ENCODE data around the gene GALNTL6.

DNA sequence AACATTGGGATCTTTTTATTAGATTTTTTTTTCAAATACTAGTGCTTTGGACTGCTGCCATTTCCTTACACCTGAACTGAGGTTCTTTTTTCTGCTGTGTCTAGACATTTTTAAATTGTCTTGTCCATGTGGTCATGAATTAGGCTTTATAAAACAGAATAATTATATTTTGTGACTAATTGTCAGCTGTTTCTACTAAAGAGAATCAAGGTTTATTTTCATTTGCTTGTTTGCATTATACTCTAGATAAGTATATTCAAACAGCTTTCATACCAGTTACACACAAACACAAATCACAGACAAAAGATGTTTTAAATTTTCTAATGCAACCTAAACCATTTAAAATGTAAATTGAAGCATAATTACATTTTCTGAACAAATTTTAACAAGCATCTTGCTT is 194.7 kb downstream of the GALNTL6 start:
- TF ChIP-seq YY1 (IDR thresholded peaks at IDR 0.05; ENCODE audit: insufficient read depth, insufficient read length) (no peak), ZNF274 (IDR thresholded peaks at IDR 0.05; ENCODE audit: low read depth, low read length) (no peak), SUZ12 (IDR thresholded peaks at IDR 0.05; ENCODE audit: extremely low read depth, insufficient read depth, insufficient read length) (no peak)
